Stimulated activated CD8-positive, alpha-beta memory T cell treated with anti-CD3 and anti-CD28 coated beads, Interleukin-7, amount 100 ng/mL, for 1 hour (primary cell): Measurements from ENCODE around the gene IL34.
"Not testable (repeated sequence)": the region's sequence is repeated elsewhere in the genome, so short reads cannot be mapped to it uniquely, and the experiment has no call there.

ENCODE experiments used
- DNase-seq, 2 donors: peaks; one replicate each; pipeline ENCODE4 v3.0.0-alpha.2; 2020; ENCODE audit warnings: low read depth in 2 of 2

IL34 gene

DNA sequence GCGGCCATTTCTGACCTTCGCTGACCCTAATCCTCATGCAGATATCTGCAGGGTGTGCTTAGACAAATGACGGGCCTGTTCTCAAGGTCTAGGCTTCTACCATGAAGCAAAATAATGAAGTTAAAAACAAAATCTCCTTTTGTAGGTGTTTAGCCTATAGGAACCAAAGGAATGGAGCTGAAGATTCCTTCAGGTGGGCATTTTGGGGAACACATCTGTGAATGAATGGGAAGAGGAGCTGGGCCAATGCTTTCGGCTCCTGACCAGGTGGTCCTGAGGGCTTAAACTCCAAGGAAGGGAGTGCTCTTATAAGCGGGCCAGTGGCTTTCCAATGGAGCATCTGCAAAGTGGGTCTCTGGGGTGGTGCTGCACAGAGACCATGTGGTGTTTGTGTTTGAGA lies 14.1 kb upstream of the IL34 start:
- DNase-seq = no peak

DNA sequence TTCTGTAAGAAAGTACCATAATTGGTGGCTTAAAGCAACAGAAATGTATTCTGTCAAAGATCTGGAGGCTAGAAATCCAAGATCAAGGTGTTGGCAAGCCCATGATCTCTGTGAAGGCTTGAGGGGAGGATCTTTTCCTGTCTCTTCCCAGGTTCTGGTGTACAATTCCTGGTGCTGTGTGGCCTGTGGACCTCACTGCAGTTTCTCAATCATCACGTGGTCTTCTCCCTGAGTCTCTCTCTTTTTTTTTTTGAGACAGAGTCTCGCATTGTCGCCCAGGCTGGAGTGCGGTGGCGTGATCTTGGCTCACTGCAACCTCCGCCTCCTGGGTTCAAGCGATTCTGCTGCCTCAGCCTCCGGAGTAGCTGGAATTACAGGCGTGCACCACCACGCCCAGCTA lies 12.7 kb upstream of the IL34 start:
- not testable (repeated sequence) for DNase-seq

DNA sequence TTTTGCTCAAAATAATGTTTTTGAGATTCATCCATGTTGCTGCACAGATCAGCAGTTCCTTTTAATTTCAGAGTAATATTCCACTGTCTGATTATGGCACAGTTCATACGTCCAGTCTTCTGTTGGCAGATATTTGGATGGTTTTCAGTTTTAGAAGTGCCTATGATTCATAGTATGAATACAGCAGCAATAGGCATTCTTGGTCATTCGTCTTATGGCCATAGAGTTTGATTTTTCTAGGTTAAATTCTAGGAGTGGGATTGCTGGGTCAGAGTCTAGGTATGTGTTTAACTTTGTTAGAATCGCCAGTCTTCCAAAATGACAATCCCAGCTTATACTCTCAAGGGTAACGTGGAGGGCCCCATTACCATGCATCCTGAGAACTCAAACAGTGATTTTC lies 11.5 kb upstream of the IL34 start:
- no peak for DNase-seq

DNA sequence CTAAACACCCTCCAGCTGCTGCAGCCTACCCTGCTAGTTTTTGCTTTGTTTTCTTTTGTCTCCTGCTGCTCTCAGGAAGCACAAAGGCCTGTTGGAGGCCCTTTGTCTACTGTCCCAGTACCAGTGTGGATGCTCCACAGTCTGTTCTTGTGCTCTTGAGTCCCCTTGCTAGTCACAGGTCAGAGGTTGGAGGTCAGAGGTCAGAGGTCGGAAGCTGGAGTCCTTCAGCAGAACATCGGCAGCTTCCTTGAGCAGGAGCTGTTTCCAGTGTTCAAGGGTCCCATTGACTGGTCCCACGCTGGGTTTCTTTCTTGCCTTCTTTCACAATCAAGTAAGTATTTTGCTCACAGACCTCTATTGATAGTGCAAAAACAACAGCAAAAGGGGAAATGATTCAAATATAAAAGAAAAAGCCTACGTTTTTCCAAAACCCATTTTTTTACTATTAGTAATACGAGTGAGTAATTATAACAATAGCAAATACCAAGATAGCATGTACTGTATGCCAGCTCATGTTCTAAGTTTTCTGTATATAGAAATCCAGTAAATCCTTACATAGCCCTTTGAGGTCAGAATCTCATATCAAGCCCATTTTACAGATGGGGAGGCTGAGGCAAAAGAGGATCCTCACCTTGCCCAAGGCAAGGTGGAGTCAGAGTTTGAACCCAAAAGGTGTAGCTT lies 10.9 kb upstream of the IL34 start:
- DNase-seq = no peak

DNA sequence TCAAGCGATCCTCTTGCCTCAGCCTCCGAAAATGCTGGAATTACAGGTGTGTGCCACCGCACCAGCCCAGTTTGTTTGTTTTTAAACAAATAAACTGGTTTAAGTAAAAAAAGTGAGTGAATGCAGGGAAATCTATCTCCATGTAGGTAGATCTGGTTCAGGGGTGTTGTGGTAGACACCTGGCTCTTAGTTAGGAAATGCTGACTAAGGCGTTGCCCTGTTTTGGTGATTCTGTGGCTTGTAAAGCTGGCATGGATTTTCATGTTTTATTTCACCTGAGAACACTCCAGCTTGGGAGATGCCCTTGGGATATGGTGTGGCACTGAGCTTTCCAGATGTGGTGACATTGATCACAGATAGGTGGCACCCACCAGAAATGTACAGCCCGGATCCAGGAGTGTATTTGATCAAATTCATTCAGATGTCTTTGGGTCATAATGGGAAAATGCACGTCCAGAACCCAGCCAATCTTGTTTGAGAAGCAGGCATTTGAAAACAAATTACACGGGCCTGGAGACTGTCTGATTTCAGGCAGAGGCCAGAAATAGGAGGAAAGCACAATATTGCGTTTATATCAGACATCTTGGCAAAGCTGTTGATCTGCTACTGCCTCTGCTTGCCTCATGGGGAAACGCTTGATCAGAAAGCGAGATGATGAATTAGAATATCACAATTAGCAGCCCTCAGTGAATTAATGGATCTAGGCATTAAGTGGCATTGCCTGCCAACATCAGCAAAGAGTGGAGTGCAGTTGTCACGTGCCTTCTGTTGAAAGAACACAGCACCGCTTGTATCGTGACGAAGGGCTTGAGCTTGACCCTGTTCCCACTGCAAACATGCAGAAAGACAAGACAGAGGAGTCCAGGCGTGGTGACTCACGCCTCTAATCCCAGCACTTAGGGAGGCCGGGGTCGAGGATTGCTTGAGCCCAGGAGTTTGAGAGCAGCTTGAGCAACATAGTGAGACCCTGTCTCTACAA lies 7.3 kb upstream of the IL34 start:
- no peak for DNase-seq

DNA sequence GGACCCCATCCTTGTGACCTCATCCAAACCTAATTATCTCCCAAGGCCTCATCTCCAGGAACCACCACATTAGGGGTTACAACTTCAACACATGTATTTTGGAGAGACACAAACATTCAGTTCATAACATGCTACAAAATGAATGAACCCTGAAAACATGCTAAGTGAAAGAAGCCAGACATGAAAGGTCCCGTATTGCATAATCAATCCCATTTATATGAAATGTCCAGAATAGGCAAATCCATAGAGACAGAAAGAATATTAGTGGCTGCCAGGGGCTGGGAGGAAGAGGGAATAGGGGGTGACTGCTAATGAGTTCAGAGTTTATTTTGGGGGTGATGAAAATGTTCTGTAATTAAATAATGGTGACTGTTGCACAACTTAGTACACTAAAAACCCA lies 3.7 kb upstream of the IL34 start:
- no peak for DNase-seq

DNA sequence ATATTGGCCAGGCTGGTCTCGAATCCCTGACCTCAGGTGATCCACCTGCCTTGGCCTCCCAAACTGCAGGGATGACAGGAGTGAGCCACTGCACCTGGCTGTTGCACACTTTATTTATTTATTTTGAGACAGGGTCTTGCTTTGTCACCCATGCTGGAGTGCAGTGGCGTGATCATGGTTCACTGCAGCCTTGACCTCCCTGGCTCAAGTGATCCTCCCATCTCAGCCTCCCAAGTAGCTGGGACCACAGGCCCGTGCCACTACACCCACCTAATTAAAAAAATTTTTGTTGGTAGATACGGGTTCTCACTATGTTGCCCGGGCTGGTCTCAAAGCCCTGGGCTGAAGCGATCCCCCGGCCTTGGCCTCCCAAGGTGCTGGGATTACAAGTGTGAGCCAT lies 3.1 kb upstream of the IL34 start:
- not testable (repeated sequence) for DNase-seq

DNA sequence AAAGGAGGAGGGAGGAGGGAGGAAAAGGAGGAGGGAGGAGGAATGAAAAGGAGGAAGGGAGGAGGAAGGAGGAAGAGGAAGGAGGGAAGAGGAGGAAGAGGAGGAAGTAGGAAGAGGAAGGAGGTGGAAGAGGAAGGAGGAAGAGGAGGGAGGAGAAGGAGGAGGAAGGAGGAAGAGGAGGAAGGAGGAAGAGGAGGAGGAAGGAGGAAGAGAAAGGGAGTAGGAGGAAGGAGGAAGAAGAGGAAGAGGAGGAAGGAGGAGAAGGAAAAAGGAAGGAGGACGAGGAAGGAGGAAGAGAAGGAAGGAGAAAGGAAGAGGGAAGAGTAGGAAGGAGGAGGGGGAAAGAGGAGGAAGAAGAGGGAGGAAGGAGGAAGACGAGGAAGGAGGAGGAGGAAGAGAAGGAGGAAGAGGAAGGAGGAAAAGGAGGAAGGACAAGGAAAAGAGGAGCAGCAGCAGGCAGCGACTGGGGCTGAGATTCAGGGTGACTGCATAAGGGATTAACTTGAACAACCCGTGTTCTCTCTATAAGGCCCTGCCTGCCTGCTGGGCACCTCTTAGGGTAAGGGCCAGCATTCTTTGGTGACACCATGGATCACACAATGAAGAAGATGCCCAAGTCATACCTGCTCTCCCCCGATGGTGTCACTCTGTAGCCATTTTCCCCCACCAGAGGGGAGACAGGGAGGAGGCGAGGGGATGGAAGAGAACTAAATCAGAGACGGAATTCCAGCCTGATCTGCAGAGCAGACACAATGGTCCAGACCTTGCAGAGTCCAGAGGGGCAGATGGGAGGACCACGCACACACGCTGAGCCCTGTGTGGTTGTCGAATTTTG lies 1.4 kb upstream of the IL34 start:
- DNase-seq = no peak

DNA sequence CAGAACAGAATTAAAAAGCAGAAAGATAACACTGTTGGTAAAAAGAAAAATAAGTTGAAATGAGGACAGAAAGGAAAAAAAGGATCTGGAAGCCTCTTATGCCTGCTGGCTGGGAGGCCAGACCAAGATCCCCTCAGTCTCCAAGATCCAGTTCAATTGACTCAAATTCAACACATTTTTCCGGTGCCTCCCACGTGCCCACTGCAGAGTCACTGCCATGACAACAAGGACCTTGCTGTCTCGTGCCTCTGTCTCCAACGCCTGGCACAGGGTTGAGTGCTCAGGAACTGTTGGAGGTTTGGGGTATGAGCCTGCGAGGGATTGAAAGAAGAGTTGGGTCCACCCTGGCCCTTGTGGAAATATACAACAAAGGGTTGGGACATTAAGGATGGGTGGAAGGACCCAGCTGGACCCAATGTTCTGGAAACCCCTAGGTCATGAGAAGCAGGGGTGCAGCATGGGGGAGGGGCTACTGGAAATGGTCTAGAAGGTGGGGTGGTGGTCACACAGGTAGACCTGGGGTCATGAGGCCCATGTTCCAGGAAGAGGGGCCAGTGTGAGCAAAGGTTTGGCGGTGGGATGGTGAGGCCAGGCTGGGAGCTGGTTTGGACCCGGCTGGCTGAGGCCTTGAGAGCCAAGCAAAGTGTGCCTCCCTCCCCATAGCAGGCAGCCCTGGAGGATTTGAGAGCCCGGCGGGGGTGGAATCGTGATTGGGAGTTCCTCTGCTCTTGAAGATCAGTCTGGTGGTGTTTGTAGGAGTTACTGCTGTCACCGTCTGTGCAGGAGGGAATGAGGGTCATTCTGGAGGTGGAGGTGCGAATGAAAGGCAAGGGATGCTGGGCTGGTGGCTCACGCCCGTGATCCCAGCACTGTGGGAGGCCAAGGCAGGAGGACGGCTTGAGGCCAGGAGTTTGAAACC lies 1.3 kb downstream of the IL34 start:
- DNase-seq = no peak

DNA sequence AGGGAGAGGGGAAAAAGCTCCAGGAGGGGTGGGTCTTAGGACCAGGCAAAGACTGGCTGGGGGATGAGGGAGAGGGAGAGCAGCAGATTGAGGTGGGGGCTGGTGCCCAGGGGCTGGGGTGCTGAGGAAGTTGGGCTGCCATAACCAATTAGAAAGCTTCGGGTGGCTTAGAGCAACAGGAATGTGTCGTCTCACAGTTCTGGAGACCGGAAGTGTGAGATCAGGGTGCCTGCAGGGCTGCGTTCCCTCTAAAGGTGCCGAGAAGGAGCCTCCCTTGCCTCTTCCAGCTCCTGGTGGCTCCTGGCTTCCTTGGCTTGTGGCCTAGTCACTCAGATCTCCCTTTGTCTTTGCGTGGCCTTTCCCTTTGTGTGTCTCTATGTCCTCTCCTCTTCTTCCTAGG lies 2.2 kb downstream of the IL34 start:
- DNase-seq = no peak

DNA sequence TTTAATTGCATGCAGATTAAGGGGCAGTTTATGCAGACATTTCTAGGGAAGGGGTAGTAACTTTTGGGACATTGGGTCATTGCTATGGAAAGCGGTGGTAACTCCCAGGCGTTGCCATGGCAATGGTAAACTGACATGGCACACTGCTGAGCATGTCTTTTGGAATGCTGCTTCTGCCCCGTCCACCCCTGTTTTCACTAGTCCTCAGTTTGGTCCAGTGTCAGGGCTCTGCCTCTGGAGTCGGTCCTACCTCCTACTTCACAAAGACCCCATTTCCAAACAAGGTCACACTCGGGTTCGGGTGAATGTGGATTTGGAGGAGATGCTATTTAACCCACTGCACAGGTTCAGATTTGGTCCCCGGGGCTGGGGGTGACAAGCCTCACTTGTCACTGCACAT lies 2.9 kb downstream of the IL34 start:
- no peak for DNase-seq

DNA sequence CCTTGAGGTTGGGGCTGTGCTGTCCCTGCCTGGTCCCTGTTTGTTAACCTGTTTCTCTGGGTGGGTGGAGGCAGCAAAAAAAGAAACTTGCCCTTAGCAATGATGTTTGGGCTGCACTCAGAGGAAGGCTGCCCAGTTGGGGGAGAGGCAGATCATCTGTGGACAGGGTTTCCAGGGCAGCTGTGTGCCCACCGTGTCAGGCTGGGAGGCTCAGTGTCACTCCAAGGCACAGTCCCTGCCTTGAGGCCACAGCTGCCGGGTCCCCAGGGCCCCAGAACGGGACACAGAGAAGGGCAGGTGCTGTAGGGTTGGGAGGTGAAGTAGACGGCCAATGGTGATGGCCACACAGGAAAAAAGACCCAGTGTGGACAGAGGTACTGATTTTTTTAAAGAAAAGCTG lies 3.9 kb downstream of the IL34 start:
- no peak for DNase-seq

DNA sequence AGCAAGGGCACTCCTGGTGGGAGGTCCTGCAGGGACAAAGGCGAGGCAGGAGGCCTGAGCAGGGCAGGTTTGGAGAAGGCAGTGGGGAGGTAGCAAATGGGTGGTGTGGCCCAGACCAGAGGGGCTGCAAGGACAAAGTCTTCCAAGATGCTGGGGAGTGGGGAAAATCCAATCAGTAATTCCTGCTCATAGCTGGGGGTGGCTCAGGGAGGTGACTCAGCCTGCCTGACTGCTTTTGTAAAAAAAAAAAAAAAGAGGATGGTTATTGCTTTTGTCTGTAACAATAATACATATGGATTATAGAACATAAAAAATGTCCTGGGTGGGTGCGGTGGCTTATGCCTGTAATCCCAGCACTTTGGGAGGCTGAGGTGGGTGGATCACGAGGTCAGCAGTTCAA lies 5.2 kb downstream of the IL34 start:
- DNase-seq = no peak

DNA sequence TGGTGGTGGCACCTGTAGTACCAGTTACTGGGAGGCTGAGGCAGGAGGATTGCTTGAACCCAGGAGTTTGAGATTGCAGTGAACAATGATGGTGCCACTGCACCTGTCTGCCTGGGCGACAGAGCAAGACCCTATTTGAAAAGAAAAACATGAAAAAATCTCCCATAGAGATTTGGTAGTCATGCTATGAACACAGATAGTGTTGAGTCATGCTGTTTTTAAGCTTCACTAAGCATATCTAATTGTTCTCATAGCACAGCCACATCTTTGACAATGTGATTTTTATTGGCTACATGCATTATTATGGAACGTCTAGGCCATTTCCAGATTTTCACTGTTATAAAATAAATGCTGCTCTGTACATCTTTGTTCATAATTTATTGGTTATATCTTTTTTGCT lies 6.0 kb downstream of the IL34 start:
- DNase-seq = no peak

DNA sequence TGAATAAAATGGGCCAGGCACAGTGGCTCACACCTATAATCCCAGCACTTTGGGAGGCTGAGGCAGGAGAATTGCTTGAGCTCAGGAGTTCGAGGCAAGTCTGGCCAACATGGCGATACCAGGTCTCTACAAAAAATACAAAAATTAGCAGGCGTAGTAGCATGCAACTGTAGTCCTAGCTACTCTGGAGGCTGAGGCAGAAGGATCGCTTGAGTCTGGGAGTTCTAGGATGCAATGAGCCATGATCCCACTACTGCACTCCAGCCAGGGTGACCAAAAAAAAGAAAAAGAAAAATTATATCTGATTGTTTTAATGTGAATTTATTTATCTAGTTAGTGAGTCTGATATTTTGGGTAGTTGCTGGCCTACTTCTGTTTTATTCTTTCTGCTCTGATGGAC lies 7.0 kb downstream of the IL34 start:
- no peak for DNase-seq

DNA sequence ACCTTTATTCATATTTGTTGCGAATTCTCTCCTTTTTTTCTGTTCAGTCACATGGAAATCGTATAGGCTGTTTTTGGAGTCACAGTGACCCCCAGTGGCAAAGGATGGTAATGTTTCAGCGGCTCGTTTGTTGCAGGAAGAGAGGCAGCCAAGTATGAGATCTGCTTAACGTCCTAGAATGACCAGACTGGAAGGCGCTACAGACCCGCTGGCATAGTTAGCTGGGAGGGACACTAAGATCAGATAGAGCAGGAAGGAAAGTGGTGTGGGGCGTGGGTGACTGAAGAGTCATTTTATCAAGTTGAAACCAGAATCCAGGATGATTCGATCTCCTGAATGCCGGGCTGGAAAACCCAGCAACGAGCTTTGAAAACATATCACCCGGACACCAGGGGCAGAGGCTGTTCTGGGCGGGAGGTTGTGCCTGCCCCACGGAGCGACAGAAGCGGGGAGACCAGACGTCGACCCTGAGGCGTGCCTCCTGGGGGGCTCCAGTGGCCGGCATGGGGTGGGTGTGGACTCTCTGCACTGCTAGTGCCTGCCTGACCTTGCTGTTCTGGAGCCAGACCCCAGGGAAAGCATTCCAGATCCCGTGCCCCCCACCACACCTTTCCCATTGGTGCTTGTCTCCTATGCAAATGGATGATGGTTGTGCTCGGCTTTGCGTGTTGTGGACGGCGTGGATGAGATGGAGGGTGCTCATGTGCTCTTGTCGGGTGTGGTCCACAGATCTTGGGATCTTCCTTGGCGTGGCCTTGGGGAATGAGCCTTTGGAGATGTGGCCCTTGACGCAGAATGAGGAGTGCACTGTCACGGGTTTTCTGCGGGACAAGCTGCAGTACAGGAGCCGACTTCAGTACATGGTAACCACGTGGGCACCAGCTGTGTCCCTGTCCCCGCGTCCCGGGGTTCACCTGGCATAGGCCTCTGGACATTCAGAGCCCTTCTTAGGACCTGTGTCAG lies 7.7 kb downstream of the IL34 start:
- peak; percentile 61 to 64 for DNase-seq

DNA sequence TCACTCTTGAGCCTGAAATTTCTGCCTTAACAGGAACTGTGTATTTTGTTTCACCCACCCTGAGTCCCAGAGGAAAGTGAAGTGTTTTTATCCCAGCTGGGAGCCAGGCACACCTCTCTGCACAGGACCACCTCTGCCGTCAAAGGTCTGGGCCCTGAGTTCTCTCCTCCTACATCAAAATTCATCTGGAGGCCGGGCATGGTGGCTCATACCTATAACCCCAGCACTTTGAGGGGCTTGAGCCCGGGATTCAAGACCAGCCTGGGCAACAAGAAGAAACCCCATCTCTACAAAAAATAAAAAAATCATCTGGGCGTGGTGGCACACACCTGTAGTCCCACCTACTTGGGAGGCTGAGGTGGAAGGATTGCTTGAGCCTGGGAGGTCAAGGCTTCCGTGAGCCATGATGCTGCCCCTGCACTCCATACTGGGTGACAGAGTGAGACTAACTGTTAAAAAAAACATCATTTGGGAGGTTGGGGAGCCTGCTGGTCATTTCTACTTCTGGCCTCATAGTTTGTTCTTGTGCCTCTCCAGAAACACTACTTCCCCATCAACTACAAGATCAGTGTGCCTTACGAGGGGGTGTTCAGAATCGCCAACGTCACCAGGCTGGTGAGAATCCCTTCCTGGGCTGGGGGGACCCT lies 9.8 kb downstream of the IL34 start:
- DNase-seq = no peak

DNA sequence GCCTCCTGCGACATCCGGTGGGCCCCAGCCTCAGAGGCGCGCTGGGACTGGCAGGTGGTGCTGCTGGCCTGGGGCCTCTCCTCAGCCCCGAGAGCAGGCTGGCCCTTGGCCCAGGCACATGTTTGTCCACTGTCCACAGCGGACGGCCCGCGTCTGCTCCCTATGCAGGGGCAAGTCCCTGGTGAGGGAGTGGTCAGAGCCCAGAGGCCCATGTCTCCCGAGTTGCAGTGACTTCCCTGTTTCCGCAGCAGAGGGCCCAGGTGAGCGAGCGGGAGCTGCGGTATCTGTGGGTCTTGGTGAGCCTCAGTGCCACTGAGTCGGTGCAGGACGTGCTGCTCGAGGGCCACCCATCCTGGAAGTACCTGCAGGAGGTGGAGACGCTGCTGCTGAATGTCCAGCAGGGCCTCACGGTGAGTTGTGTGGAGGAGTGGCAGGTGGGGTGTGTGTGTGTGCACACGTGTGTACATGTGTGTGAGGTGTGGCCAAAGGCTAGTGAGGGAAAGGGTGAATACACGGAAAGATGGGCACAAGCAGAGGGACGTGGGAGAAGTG lies 10.4 kb downstream of the IL34 start:
- DNase-seq = no peak

DNA sequence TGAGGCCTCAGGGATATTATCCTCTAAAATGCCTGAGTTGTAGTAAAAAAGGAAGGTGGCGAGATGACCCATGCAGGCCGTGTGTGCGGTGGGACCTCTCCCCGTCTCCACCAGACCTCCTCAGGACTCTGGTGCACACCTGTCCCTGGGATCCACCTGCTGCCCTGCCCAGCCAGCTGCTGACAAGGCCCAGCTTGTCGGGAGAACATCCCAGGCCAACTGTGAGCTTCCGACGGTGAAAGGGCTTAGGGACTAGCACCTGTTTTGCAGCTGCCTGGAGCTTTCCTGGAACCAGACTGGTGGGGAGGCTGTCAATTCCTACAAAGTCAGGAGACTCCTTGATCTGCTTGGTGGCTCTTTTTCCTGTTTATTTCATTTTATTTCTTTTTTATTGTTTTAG lies 11.6 kb downstream of the IL34 start:
- DNase-seq = no peak
